Measurements from ENCODE around the gene SORBS2. TPM values are rescaled to one million over a fixed set of nuclear protein-coding genes. Genes with fewer than 3 reads are reported as not detected.

The SORBS2 gene
- total and polyA plus RNA-seq, 5 donors = 181 to 776 (median 613) TPM

- H3K27me3 ChIP-seq (ENCODE audit: control insufficient read depth, insufficient read depth) = no peaks in the 10 kb centered on the region
- H3K27ac ChIP-seq (ENCODE audit: low read length) = peak overlapping the region; percentile 69
- ATAC-seq (peak; percentile 67 to 71), DNase-seq (peak; percentile 65 to 76 (median 69))
- H3K4me1 ChIP-seq (ENCODE audit: control insufficient read depth, insufficient read depth, low read length) = peaks cover 9% of the 10 kb centered on the region
- WGBS = 10% methylated on average over 4 of the region's 4 CpGs
- no peak overlapping the region for H3K4me3 ChIP-seq (ENCODE audit: low read length)
- intact Hi-C loops (cut with DNase I) = loop anchor here in 2 of 4 donors (5.0 to 10.0 kb wide), 3 partner anchors 36 to 61 kb away; no protein-coding TSS in a partner anchor
- no peaks in the 10 kb centered on the region for H3K9me3 ChIP-seq (ENCODE audit: control insufficient read depth, low read length)
Measured at GRCh38 chr4:185536411-185536709, 275.6 kb downstream of the SORBS2 start.

- Histone ChIP-seq H3K27me3 (ENCODE audit: control insufficient read depth, insufficient read depth) (no peaks in the 10 kb centered on the region), H3K27ac (ENCODE audit: low read length) (peak overlapping the region; percentile 69), H3K9me3 (ENCODE audit: control insufficient read depth, low read length) (no peaks in the 10 kb centered on the region), H3K4me3 (ENCODE audit: low read length) (peak overlapping the region; percentile 99), H3K4me1 (ENCODE audit: control insufficient read depth, insufficient read depth, low read length) (peaks cover 4% of the 10 kb centered on the region)
- 6% methylated on average over 32 of the region's 32 CpGs for WGBS
- ATAC-seq (no peak), DNase-seq (no peak)
- intact Hi-C loops (cut with DNase I) = loop anchor here in 2 of 4 donors (5.0 to 10.0 kb wide), 3 partner anchors 36 to 61 kb away; no protein-coding TSS in a partner anchor
Measured at GRCh38 chr4:185535612-185536410, 276.2 kb downstream of the SORBS2 start.
